ENCODE results near the gene VSX1. TPM values are rescaled to one million over a fixed set of nuclear protein-coding genes. Genes with fewer than 3 reads are reported as not detected.

VSX1 gene
- total and polyA plus RNA-seq, 4 donors = 0.03 to 0.08 TPM; not detected in 2

- H3K27ac ChIP-seq (ENCODE audit: low read depth in 1 of 2, low read length in 2 of 2) = no peak overlapping the region
- no peaks in the 10 kb centered on the region for H3K36me3 ChIP-seq (ENCODE audit: control insufficient read depth in 4 of 4, insufficient read depth in 3 of 4, low read depth in 1 of 4, low read length in 3 of 4)
- H3K4me3 ChIP-seq (ENCODE audit: low read depth in 1 of 3, low read length in 3 of 3) = no peak overlapping the region
- 31% methylated on average over 6 of the region's 6 CpGs for WGBS
- H3K9ac ChIP-seq (ENCODE audit: low read depth in 1 of 2, low read length in 2 of 2) = no peak overlapping the region
- H3K27me3 ChIP-seq (ENCODE audit: control insufficient read depth in 4 of 4, insufficient read depth in 4 of 4, low read length in 3 of 4) = no peaks in the 10 kb centered on the region
- H3K4me1 ChIP-seq (ENCODE audit: control insufficient read depth in 4 of 4, insufficient read depth in 4 of 4, low read length in 3 of 4) = peaks cover 0 to 16% (median 11%) of the 10 kb centered on the region in 4 donors
- H3K9me3 ChIP-seq (ENCODE audit: control insufficient read depth in 4 of 4, low read length in 3 of 4) = peaks cover 0 to 2% (median 0%) of the 10 kb centered on the region in 4 donors
- no peak for DNase-seq (ENCODE audit: low spot score)
- no peak for TF ChIP-seq REST (IDR thresholded peaks at IDR 0.05)
- no peak for TF ChIP-seq SP1 (IDR thresholded peaks at IDR 0.05)
- no peak for TF ChIP-seq ATF3 (IDR thresholded peaks at IDR 0.05)
- no peak for TF ChIP-seq YY1 (IDR thresholded peaks at IDR 0.05)
- no peak for TF ChIP-seq FOXA1 (IDR thresholded peaks at IDR 0.05)
- TF ChIP-seq CTCF (IDR thresholded peaks at IDR 0.05; ENCODE audit: low read depth, low read length, missing input control) = no peak
- TF ChIP-seq RXRA (IDR thresholded peaks at IDR 0.05) = no peak
- TF ChIP-seq FOXA2 (IDR thresholded peaks at IDR 0.05) = no peak
- no peak for TF ChIP-seq MAX (IDR thresholded peaks at IDR 0.05)
Measured at GRCh38 chr20:25066386-25066785, 15.6 kb downstream of the VSX1 start.

- 26% methylated on average over 9 of the region's 9 CpGs for WGBS
- Histone ChIP-seq H3K27me3 (ENCODE audit: control insufficient read depth in 4 of 4, insufficient read depth in 4 of 4, low read length in 3 of 4) (no peaks in the 10 kb centered on the region), H3K36me3 (ENCODE audit: control insufficient read depth in 4 of 4, insufficient read depth in 3 of 4, low read depth in 1 of 4, low read length in 3 of 4) (no peaks in the 10 kb centered on the region), H3K4me3 (ENCODE audit: low read depth in 1 of 3, low read length in 3 of 3) (no peak overlapping the region), H3K4me1 (ENCODE audit: control insufficient read depth in 4 of 4, insufficient read depth in 4 of 4, low read length in 3 of 4) (peaks cover 0 to 22% (median 17%) of the 10 kb centered on the region in 4 donors), H3K9me3 (ENCODE audit: control insufficient read depth in 4 of 4, low read length in 3 of 4) (peaks cover 0 to 2% (median 0%) of the 10 kb centered on the region in 4 donors), H3K27ac (ENCODE audit: low read depth in 1 of 2, low read length in 2 of 2) (no peak overlapping the region), H3K9ac (ENCODE audit: low read depth in 1 of 2, low read length in 2 of 2) (no peak overlapping the region)
- DNase-seq (ENCODE audit: low spot score) = peak; percentile 73
- TF ChIP-seq RAD21 (IDR thresholded peaks at IDR 0.05) = peak; percentile 96 to 97
- TF ChIP-seq CTCF (IDR thresholded peaks at IDR 0.05; ENCODE audit: low read depth, low read length, missing input control) = peak; percentile 92
- no peak for TF ChIP-seq GABPA (IDR thresholded peaks at IDR 0.05 in 1 of 2, conservative IDR thresholded peaks at IDR 0.05 in 1 of 2)
Measured at GRCh38 chr20:25065625-25066338, 16.2 kb downstream of the VSX1 start.
